Mononuclear cell (primary cell): ENCODE data around the gene SEMA3A. TPM values are rescaled to one million over a fixed set of nuclear protein-coding genes. Genes with fewer than 3 reads are reported as not detected.

Experiments
- H3K27me3 ChIP-seq: 2 replicates; pipeline ENCODE4 v1.6.0; 2011; ENCODE audit warnings: low read length, control low read depth; ENCODE audit not compliant: insufficient read depth
- H3K4me1 ChIP-seq: 2 replicates; pipeline ENCODE4 v1.5.1; 2011; ENCODE audit warnings: mild to moderate bottlenecking, low read length, control low read depth; ENCODE audit not compliant: insufficient read depth
- H3K4me3 ChIP-seq: 2 replicates; pipeline ENCODE4 v1.5.1; 2011; ENCODE audit warnings: mild to moderate bottlenecking, low read length, moderate library complexity
- H3K9me3 ChIP-seq: 2 replicates; pipeline ENCODE4 v1.5.1; 2011; ENCODE audit warnings: low read depth, mild to moderate bottlenecking, control low read depth, low read length
- total RNA-seq: library from RNA; depleted of rRNA; stranded (reverse); fragments of >200 nt; gene quantifications from one replicate; pipeline ENCODE4 v1.2.3, GENCODE V29; 2012

SEMA3A gene
- total RNA-seq, 1 donor = 0.21 TPM

GRCh38 chr7:84113906-84114850 lies 80.4 kb downstream of the SEMA3A start:
- no peaks in the 10 kb centered on the region for H3K4me1 ChIP-seq
- H3K9me3 ChIP-seq = no peaks in the 10 kb centered on the region
- H3K4me3 ChIP-seq = no peak overlapping the region
- no peaks in the 10 kb centered on the region for H3K27me3 ChIP-seq

- Histone ChIP-seq H3K4me3 (no peak overlapping the region), H3K4me1 (no peaks in the 10 kb centered on the region), H3K9me3 (no peaks in the 10 kb centered on the region), H3K27me3 (no peaks in the 10 kb centered on the region)
These were observed 81.3 kb downstream of the SEMA3A start for GRCh38 chr7:84113286-84113685.

GRCh38 chr7:84112771-84113170 lies 81.8 kb downstream of the SEMA3A start:
- Histone ChIP-seq H3K4me3 (no peak overlapping the region), H3K9me3 (no peaks in the 10 kb centered on the region), H3K4me1 (no peaks in the 10 kb centered on the region), H3K27me3 (no peaks in the 10 kb centered on the region)

- Histone ChIP-seq H3K4me1 (no peaks in the 10 kb centered on the region), H3K27me3 (no peaks in the 10 kb centered on the region)
These were observed 82.7 kb downstream of the SEMA3A start for GRCh38 chr7:84111842-84112241.

GRCh38 chr7:84110400-84110799 lies 84.2 kb downstream of the SEMA3A start:
- Histone ChIP-seq H3K4me3 (no peak overlapping the region), H3K9me3 (no peaks in the 10 kb centered on the region), H3K4me1 (no peaks in the 10 kb centered on the region), H3K27me3 (no peaks in the 10 kb centered on the region)

More at GRCh38 chr7:84111842-84112241, 82.7 kb downstream of the SEMA3A start:
- H3K4me3 ChIP-seq = no peak overlapping the region
- H3K9me3 ChIP-seq = no peaks in the 10 kb centered on the region

GRCh38 chr7:84108787-84109186 lies 85.8 kb downstream of the SEMA3A start:
- no peak overlapping the region for H3K4me3 ChIP-seq
- H3K27me3 ChIP-seq = no peaks in the 10 kb centered on the region
- no peaks in the 10 kb centered on the region for H3K4me1 ChIP-seq
- no peaks in the 10 kb centered on the region for H3K9me3 ChIP-seq

- H3K27me3 ChIP-seq = no peaks in the 10 kb centered on the region
- no peaks in the 10 kb centered on the region for H3K4me1 ChIP-seq
- no peak overlapping the region for H3K4me3 ChIP-seq
- H3K9me3 ChIP-seq = no peaks in the 10 kb centered on the region
These were observed 86.5 kb downstream of the SEMA3A start for GRCh38 chr7:84108119-84108518.

- Histone ChIP-seq H3K4me3 (no peak overlapping the region), H3K9me3 (no peaks in the 10 kb centered on the region), H3K4me1 (no peaks in the 10 kb centered on the region), H3K27me3 (no peaks in the 10 kb centered on the region)
These were observed 87.3 kb downstream of the SEMA3A start for GRCh38 chr7:84107259-84107658.

GRCh38 chr7:84106291-84106690 lies 88.3 kb downstream of the SEMA3A start:
- no peaks in the 10 kb centered on the region for H3K4me1 ChIP-seq
- H3K9me3 ChIP-seq = no peaks in the 10 kb centered on the region
- H3K27me3 ChIP-seq = no peaks in the 10 kb centered on the region
- no peak overlapping the region for H3K4me3 ChIP-seq

GRCh38 chr7:84105586-84105985 lies 89.0 kb downstream of the SEMA3A start:
- Histone ChIP-seq H3K27me3 (no peaks in the 10 kb centered on the region), H3K4me3 (no peak overlapping the region), H3K4me1 (no peaks in the 10 kb centered on the region), H3K9me3 (no peaks in the 10 kb centered on the region)

- Histone ChIP-seq H3K27me3 (no peaks in the 10 kb centered on the region), H3K4me1 (no peaks in the 10 kb centered on the region), H3K4me3 (no peak overlapping the region), H3K9me3 (no peaks in the 10 kb centered on the region)
These were observed 89.8 kb downstream of the SEMA3A start for GRCh38 chr7:84104826-84105225.

- no peaks in the 10 kb centered on the region for H3K27me3 ChIP-seq
- no peaks in the 10 kb centered on the region for H3K4me1 ChIP-seq
- no peaks in the 10 kb centered on the region for H3K9me3 ChIP-seq
- H3K4me3 ChIP-seq = no peak overlapping the region
These were observed 92.4 kb downstream of the SEMA3A start for GRCh38 chr7:84102213-84102612.

GRCh38 chr7:84100866-84101265 lies 93.7 kb downstream of the SEMA3A start:
- H3K9me3 ChIP-seq = no peaks in the 10 kb centered on the region
- H3K27me3 ChIP-seq = no peaks in the 10 kb centered on the region
- no peak overlapping the region for H3K4me3 ChIP-seq
- no peaks in the 10 kb centered on the region for H3K4me1 ChIP-seq

GRCh38 chr7:84095971-84096370 lies 98.6 kb downstream of the SEMA3A start:
- no peaks in the 10 kb centered on the region for H3K9me3 ChIP-seq
- H3K27me3 ChIP-seq = no peaks in the 10 kb centered on the region
- no peaks in the 10 kb centered on the region for H3K4me1 ChIP-seq
- no peak overlapping the region for H3K4me3 ChIP-seq

- Histone ChIP-seq H3K9me3 (no peaks in the 10 kb centered on the region), H3K4me1 (peaks cover 3% of the 10 kb centered on the region), H3K4me3 (no peak overlapping the region), H3K27me3 (no peaks in the 10 kb centered on the region)
These were observed 102.4 kb downstream of the SEMA3A start for GRCh38 chr7:84092207-84092606.

GRCh38 chr7:84091318-84091717 lies 103.3 kb downstream of the SEMA3A start:
- H3K27me3 ChIP-seq = no peaks in the 10 kb centered on the region
- no peaks in the 10 kb centered on the region for H3K9me3 ChIP-seq
- H3K4me1 ChIP-seq = peaks cover 3% of the 10 kb centered on the region
- H3K4me3 ChIP-seq = no peak overlapping the region
